Skeletal muscle tissue (tissue), 4 donors: ENCODE results near the gene C1orf141. TPM values are rescaled to one million over a fixed set of nuclear protein-coding genes. Genes with fewer than 3 reads are reported as not detected.

Source experiments
- H3K27ac ChIP-seq: one replicate; pipeline ENCODE4 v1.7.0; 2013; ENCODE audit warnings: mild to moderate bottlenecking, low read depth, low read length, inconsistent platforms
- H3K27me3 ChIP-seq, 3 donors: one replicate each; pipeline ENCODE4 v1.7.0; 2013; ENCODE audit warnings: low read length in 3 of 3; ENCODE audit not compliant: control insufficient read depth in 3 of 3, insufficient read depth in 3 of 3
- H3K36me3 ChIP-seq, 3 donors: one replicate each; pipeline ENCODE4 v1.7.0; 2013; ENCODE audit warnings: low read length in 3 of 3; ENCODE audit not compliant: control insufficient read depth in 3 of 3, insufficient read depth in 3 of 3
- H3K4me1 ChIP-seq, 3 donors: one replicate each; pipeline ENCODE4 v1.7.0; 2013; ENCODE audit warnings: low read length in 3 of 3, mild to moderate bottlenecking in 3 of 3; ENCODE audit not compliant: control insufficient read depth in 3 of 3, insufficient read depth in 3 of 3
- H3K4me3 ChIP-seq, 3 donors: one replicate each; pipeline ENCODE4 v1.7.0; 2013; ENCODE audit warnings: low read length in 3 of 3
- H3K9ac ChIP-seq, 3 donors: one replicate each; pipeline ENCODE4 v1.7.0; 2013; ENCODE audit warnings: low read length in 3 of 3, mild to moderate bottlenecking in 3 of 3, moderate library complexity in 2 of 3, low read depth in 1 of 3
- H3K9me3 ChIP-seq, 3 donors: one replicate each; pipeline ENCODE4 v1.7.0; 2013; ENCODE audit warnings: low read length in 3 of 3; ENCODE audit not compliant: control insufficient read depth in 3 of 3
- total RNA-seq: library from RNA; depleted of rRNA; stranded (reverse); fragments of >200 nt; gene quantifications from one replicate; pipeline ENCODE4 v1.2.3, GENCODE V29; 2014
- donor health status: Osteomylitis.

The C1orf141 gene
- total RNA-seq, 1 donor from 2014 or later, result not detected

- Histone ChIP-seq H3K9me3 (no peaks in the 10 kb centered on the region), H3K27ac (no peak overlapping the region), H3K9ac (no peak overlapping the region), H3K27me3 (no peaks in the 10 kb centered on the region), H3K4me3 (no peak overlapping the region), H3K4me1 (no peaks in the 10 kb centered on the region), H3K36me3 (no peaks in the 10 kb centered on the region)
Measured at GRCh38 chr1:67126974-67127373, 7.8 kb downstream of the C1orf141 start.

- H3K4me1 ChIP-seq, result no peaks in the 10 kb centered on the region
- H3K27me3 ChIP-seq, result no peaks in the 10 kb centered on the region
- H3K9ac ChIP-seq, result no peak overlapping the region
- H3K27ac ChIP-seq, result no peak overlapping the region
- H3K4me3 ChIP-seq, result no peak overlapping the region
- no peaks in the 10 kb centered on the region for H3K9me3 ChIP-seq
- no peaks in the 10 kb centered on the region for H3K36me3 ChIP-seq
Measured at GRCh38 chr1:67126111-67126746, 8.5 kb downstream of the C1orf141 start.

GRCh38 chr1:67124455-67124854 lies 10.3 kb downstream of the C1orf141 start:
- Histone ChIP-seq H3K27me3 (no peaks in the 10 kb centered on the region), H3K4me1 (no peaks in the 10 kb centered on the region), H3K9ac (no peak overlapping the region), H3K27ac (no peak overlapping the region), H3K4me3 (no peak overlapping the region), H3K36me3 (no peaks in the 10 kb centered on the region), H3K9me3 (peaks cover 0 to 2% (median 0%) of the 10 kb centered on the region in 3 donors)

- H3K9ac ChIP-seq, result no peak overlapping the region
- no peaks in the 10 kb centered on the region for H3K36me3 ChIP-seq
- no peak overlapping the region for H3K27ac ChIP-seq
- H3K27me3 ChIP-seq, result no peaks in the 10 kb centered on the region
- H3K4me3 ChIP-seq, result no peak overlapping the region
- peaks cover 0 to 2% (median 0%) of the 10 kb centered on the region in 3 donors for H3K9me3 ChIP-seq
- H3K4me1 ChIP-seq, result no peaks in the 10 kb centered on the region
Measured at GRCh38 chr1:67120855-67121619, 13.7 kb downstream of the C1orf141 start.

GRCh38 chr1:67118646-67119045 lies 16.1 kb downstream of the C1orf141 start:
- Histone ChIP-seq H3K27ac (no peak overlapping the region), H3K27me3 (no peaks in the 10 kb centered on the region), H3K9me3 (peaks cover 0 to 2% (median 0%) of the 10 kb centered on the region in 3 donors), H3K9ac (no peak overlapping the region), H3K4me3 (no peak overlapping the region), H3K4me1 (no peaks in the 10 kb centered on the region), H3K36me3 (no peaks in the 10 kb centered on the region)

GRCh38 chr1:67118191-67118590 lies 16.6 kb downstream of the C1orf141 start:
- H3K27me3 ChIP-seq, result no peaks in the 10 kb centered on the region
- H3K9me3 ChIP-seq, result peaks cover 0 to 2% (median 0%) of the 10 kb centered on the region in 3 donors
- H3K9ac ChIP-seq, result no peak overlapping the region
- H3K27ac ChIP-seq, result no peak overlapping the region
- no peaks in the 10 kb centered on the region for H3K36me3 ChIP-seq
- no peak overlapping the region for H3K4me3 ChIP-seq
- H3K4me1 ChIP-seq, result no peaks in the 10 kb centered on the region

GRCh38 chr1:67114162-67114561 lies 20.6 kb downstream of the C1orf141 start:
- Histone ChIP-seq H3K9me3 (no peaks in the 10 kb centered on the region), H3K4me3 (no peak overlapping the region), H3K27ac (no peak overlapping the region), H3K9ac (no peak overlapping the region), H3K36me3 (no peaks in the 10 kb centered on the region), H3K4me1 (no peaks in the 10 kb centered on the region), H3K27me3 (no peaks in the 10 kb centered on the region)

GRCh38 chr1:67110352-67110751 lies 24.4 kb downstream of the C1orf141 start:
- Histone ChIP-seq H3K9ac (no peak overlapping the region), H3K4me1 (no peaks in the 10 kb centered on the region), H3K36me3 (no peaks in the 10 kb centered on the region), H3K27me3 (no peaks in the 10 kb centered on the region), H3K4me3 (no peak overlapping the region), H3K9me3 (no peaks in the 10 kb centered on the region), H3K27ac (no peak overlapping the region)

GRCh38 chr1:67105508-67105907 lies 29.3 kb downstream of the C1orf141 start:
- Histone ChIP-seq H3K9me3 (no peaks in the 10 kb centered on the region), H3K4me3 (no peak overlapping the region), H3K27me3 (no peaks in the 10 kb centered on the region), H3K36me3 (no peaks in the 10 kb centered on the region), H3K4me1 (no peaks in the 10 kb centered on the region), H3K9ac (no peak overlapping the region), H3K27ac (no peak overlapping the region)

- Histone ChIP-seq H3K4me1 (no peaks in the 10 kb centered on the region), H3K9ac (no peak overlapping the region), H3K9me3 (no peaks in the 10 kb centered on the region), H3K36me3 (no peaks in the 10 kb centered on the region), H3K27ac (no peak overlapping the region), H3K4me3 (no peak overlapping the region), H3K27me3 (no peaks in the 10 kb centered on the region)
Measured at GRCh38 chr1:67103548-67103947, 31.2 kb downstream of the C1orf141 start.
